Panc1 (cell line): ENCODE results near the gene FRMPD2. TPM values are rescaled to one million over a fixed set of nuclear protein-coding genes. Genes with fewer than 3 reads are reported as not detected.

ENCODE experiments used
- ATAC-seq: fragments of 200-7000 bp; cut with Tn5 transposase; 2 replicates; pipeline ENCODE4 v1.9.1; 2020; ENCODE audit warnings: mild to moderate bottlenecking, moderate library complexity
- BruUV-seq: library from RNA; stranded (reverse); fragments of 400-500 nt; replicated peaks from 2 replicates; lab custom pipeline; 2021; lab: Mats Ljungman, UMichigan
- CTCF ChIA-PET: fragments of 300-600 bp; sonication (Branson Sonifier 250); formaldehyde crosslinking; loops from one replicate; lab custom pipeline; 2022; ENCODE audit warnings: antibody characterized with exemption; lab: Charles Lee
- POLR2A ChIA-PET: fragments of 300-600 bp; sonication (Branson Sonifier 250); formaldehyde crosslinking; loops from one replicate; lab custom pipeline; 2022; ENCODE audit warnings: antibody characterized with exemption; lab: Charles Lee
- DNase-seq: peaks from one replicate; pipeline ENCODE4 v3.0.0-alpha.2; 2010; ENCODE audit warnings: low read depth, low spot score
- H3K27ac ChIP-seq: 2 replicates; pipeline ENCODE4 v1.5.1; 2011; ENCODE audit warnings: mild to moderate bottlenecking, low read length, inconsistent platforms
- H3K27me3 ChIP-seq: fragments of 200-500 bp; sonication (Bioruptor generic); 2 replicates; pipeline ENCODE4 v1.6.0; 2014; ENCODE audit warnings: low read length, inconsistent platforms; ENCODE audit not compliant: control insufficient read depth, insufficient read depth
- H3K36me3 ChIP-seq: fragments of 200-500 bp; sonication (Bioruptor generic); 2 replicates; pipeline ENCODE4 v1.5.1; 2014; ENCODE audit warnings: inconsistent platforms, mild to moderate bottlenecking, low read length, moderate library complexity; ENCODE audit not compliant: control insufficient read depth, insufficient read depth
- H3K4me1 ChIP-seq: 2 replicates; pipeline ENCODE4 v1.5.1; 2011; ENCODE audit warnings: inconsistent platforms, mild to moderate bottlenecking, low read length, moderate library complexity; ENCODE audit not compliant: control insufficient read depth, insufficient read depth
- H3K4me3 ChIP-seq, 2 experiments: 2 replicates each; pipeline ENCODE4 v1.5.1; 2011 to 2012; ENCODE audit warnings: low read depth in 2 of 2, low read length in 2 of 2, mild to moderate bottlenecking in 2 of 2, inconsistent platforms in 1 of 2, moderate library complexity in 1 of 2
- H3K9me3 ChIP-seq: fragments of 200-500 bp; sonication (Bioruptor generic); 2 replicates; pipeline ENCODE4 v1.5.1; 2014; ENCODE audit warnings: low read depth, mild to moderate bottlenecking, inconsistent platforms, low read length, moderate library complexity; ENCODE audit not compliant: control insufficient read depth, insufficient read depth
- CTCF ChIP-seq: fragments of 450-650 bp; IDR thresholded peaks from 2 replicates; pipeline ENCODE4 v1.5.1; 2017; ENCODE audit warnings: mild to moderate bottlenecking
- POLR2AphosphoS5 ChIP-seq: IDR thresholded peaks from 2 replicates; pipeline ENCODE4 v1.6.1; 2012; ENCODE audit warnings: mild to moderate bottlenecking, low read depth, low read length, moderate library complexity
- REST ChIP-seq, 2 experiments: IDR thresholded peaks; 2 replicates each; pipeline ENCODE4 v1.6.1; 2011 to 2012; ENCODE audit warnings: low read depth in 2 of 2, control low read depth in 1 of 2, low read length in 1 of 2, mild to moderate bottlenecking in 1 of 2, moderate library complexity in 1 of 2; ENCODE audit not compliant: insufficient read depth in 1 of 2
- SIN3A ChIP-seq: IDR thresholded peaks from 2 replicates; pipeline ENCODE4 v1.6.1; 2012; ENCODE audit warnings: low read depth, mild to moderate bottlenecking, low read length, moderate library complexity, borderline replicate concordance; ENCODE audit not compliant: insufficient read depth
- TCF7L2 ChIP-seq: IDR thresholded peaks from 2 replicates; pipeline ENCODE4 v1.6.1; 2011; ENCODE audit warnings: mild to moderate bottlenecking, low read depth, low read length, inconsistent platforms
- in situ Hi-C: cut with HindIII; loops from 2 replicates; pipeline ENCODE4 v1.10.0; 2016; ENCODE audit warnings: low sequenced_read_pairs, low pct_unique_long_range_greater_than_20kb
- intact Hi-C: fragments of 100-400 bp; cut with micrococcal nuclease; formaldehyde crosslinking; loops from one replicate; pipeline ENCODE4 v1.10.0; 2022; ENCODE audit not compliant: unreplicated experiment
- total RNA-seq: library from RNA; stranded (reverse); gene quantifications from one replicate; pipeline ENCODE4 v1.2.1, GENCODE V29; 2021; ENCODE audit not compliant: unreplicated experiment

Gene FRMPD2
- total RNA-seq, 1 experiment from 2014 or later: not detected

GRCh38 chr10:48199580-48200377 is 74.7 kb downstream of the FRMPD2 start:
- ChIA-PET CTCF (no interaction called here), POLR2A (interaction anchor here (0.7 kb wide), 1 partner anchor 245 kb away, joined by 7 read pairs; no protein-coding TSS in a partner anchor)
- H3K9me3 ChIP-seq: no peaks in the 10 kb centered on the region
- DNase-seq: no peak
- no peak for ATAC-seq
- H3K27ac ChIP-seq: no peak overlapping the region
- TF ChIP-seq REST (IDR thresholded peaks at IDR 0.05; ENCODE audit: insufficient read depth in 1 of 2, low read depth in 2 of 2, low read length in 1 of 2) (no peak), CTCF (no peak), TCF7L2 (no peak), SIN3A (no peak), POLR2AphosphoS5 (no peak)
- BruUV-seq: no TSS peak
- intact Hi-C loops (no loop called here), in situ Hi-C loops (no loop called here)
- H3K27me3 ChIP-seq: peaks cover 7% of the 10 kb centered on the region; the same call in 1 of the 2 replicates
- no peak overlapping the region for H3K4me3 ChIP-seq
- no peaks in the 10 kb centered on the region for H3K4me1 ChIP-seq
- no peaks in the 10 kb centered on the region for H3K36me3 ChIP-seq

GRCh38 chr10:48197236-48197899 is 77.1 kb downstream of the FRMPD2 start:
- POLR2A ChIA-PET: no interaction called here
- H3K9me3 ChIP-seq: no peaks in the 10 kb centered on the region
- H3K27me3 ChIP-seq: peaks cover 5% of the 10 kb centered on the region; the same call in 1 of the 2 replicates
- H3K36me3 ChIP-seq: no peaks in the 10 kb centered on the region
- no peak for ATAC-seq
- CTCF ChIA-PET: interaction anchor here (0.6 kb wide), 1 partner anchor 95 kb away, joined by 4 read pairs; no protein-coding TSS in a partner anchor
- no peak for DNase-seq
- in situ Hi-C loops (no loop called here), intact Hi-C loops (loop anchor here (2.0 kb wide), 1 partner anchor 19 kb away; no protein-coding TSS in a partner anchor)
- BruUV-seq: no TSS peak
- no peak overlapping the region for H3K4me3 ChIP-seq
- no peaks in the 10 kb centered on the region for H3K4me1 ChIP-seq
- no peak overlapping the region for H3K27ac ChIP-seq
- TF ChIP-seq SIN3A: no peak
- TF ChIP-seq POLR2AphosphoS5: no peak
- TF ChIP-seq REST (IDR thresholded peaks at IDR 0.05; ENCODE audit: insufficient read depth in 1 of 2, low read depth in 2 of 2, low read length in 1 of 2): no peak
- no peak for TF ChIP-seq TCF7L2
- TF ChIP-seq CTCF: no peak
